GM19025 (cell line): Measurements from ENCODE around the gene UGT1A9.
"Not testable (repeated sequence)": the region's sequence is repeated elsewhere in the genome, so short reads cannot be mapped to it uniquely, and the experiment has no call there.

Experiments used
- ATAC-seq: cut with Tn5 transposase; IDR thresholded peaks from one replicate; pipeline ENCODE4 v1.9.1; 2021; ENCODE audit warnings: mild to moderate bottlenecking, low read depth, moderate library complexity; ENCODE audit not compliant: unreplicated experiment

UGT1A9 gene

DNA sequence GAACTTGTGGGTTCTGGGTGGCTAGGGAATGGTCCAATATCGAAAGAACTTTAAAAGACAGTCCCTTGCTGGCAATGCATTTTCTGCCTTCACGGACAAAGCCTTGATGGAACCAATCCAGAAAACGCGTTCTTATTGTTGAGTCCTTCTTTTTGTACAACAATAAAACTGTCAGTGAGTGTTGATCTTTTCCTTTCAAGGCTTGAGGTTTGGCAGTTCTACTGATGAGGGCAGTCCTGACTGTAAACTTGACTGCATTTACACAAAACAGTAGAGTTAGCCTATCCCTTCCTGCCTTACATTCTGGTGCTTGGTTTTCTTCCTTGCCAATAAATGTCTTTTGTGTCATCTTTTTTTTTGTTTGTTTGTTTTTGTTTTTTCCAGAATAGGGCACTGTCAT lies 7.5 kb downstream of the UGT1A9 start:
- no peak for ATAC-seq

DNA sequence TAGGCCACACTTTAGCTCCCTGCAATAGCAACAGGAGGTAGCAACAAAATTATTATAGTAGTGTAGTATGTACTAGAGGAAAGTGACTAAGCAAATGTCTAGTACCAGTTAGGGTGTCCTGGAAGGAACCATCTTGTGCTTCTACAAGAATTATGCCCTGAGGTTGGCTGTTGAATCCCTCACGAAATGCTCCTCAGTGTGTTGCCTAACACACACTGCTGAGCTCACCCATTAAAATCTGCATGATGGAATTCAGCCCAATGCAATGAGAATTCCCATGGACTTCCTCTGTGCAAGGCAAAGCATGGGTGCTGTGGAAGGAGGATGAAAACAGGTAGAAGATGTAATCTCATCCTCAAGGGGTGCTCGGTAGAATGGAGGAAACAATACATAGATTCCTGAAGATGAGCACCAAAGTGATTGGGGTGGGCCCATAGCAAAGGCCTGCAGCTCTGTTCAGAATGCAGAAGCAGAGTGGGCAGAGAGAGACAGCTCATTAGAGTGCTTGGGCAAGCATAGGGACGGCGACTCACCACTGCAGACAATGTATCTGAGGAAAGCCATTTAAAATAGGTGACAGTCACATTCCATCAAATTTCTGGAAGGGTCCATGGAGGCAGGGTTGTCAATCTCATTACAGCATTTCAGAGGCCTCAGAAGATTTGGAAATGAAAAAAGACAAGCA lies 8.8 kb downstream of the UGT1A9 start:
- no peak for ATAC-seq

DNA sequence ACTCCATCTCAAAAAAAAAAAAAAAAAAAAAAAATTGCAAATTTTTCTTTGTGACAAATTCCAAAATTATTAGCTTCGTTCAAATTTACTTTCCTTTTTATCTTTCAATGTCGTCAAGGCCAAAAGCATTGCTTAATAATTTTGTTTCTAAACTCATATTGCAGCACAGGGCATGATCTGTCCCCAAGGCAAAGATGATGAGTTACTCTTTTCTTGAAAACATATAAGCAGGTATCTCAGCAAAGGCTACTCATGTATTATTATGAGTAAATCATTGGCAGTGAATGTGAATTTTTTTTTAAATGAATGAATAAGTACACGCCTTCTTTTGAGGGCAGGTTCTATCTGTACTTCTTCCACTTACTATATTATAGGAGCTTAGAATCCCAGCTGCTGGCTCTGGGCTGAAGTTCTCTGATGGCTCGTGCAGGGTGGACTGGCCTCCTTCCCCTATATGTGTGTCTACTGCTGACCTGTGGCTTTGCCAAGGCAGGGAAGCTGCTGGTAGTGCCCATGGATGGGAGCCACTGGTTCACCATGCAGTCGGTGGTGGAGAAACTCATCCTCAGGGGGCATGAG lies 9.9 kb downstream of the UGT1A9 start, which contains the start of gene UGT1A7:
TSS of gene UGT1A7 (plus strand) at position 381 of the 579 bp plus-strand sequence. CDS start at position 418, 37 bp downstream.
- no peak for ATAC-seq

DNA sequence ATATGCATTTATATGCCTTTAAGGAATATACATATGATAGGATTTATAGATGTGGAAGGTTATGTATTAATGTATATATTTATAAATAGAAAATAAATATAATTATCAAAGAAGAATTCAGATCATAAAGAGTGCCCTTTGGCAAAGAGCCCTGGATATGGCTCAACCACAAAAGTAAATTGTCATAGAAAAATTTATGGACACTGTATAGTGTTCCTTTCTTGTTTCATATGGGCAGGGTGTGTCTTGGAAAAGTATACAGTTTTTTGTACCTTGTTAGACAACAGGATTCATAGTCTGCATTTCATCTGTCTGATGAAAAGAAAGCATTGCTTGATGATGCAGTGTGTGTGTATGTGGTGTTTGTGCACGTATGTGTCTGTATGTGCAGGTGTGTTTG lies 12.9 kb downstream of the UGT1A9 start:
- ATAC-seq: no peak

DNA sequence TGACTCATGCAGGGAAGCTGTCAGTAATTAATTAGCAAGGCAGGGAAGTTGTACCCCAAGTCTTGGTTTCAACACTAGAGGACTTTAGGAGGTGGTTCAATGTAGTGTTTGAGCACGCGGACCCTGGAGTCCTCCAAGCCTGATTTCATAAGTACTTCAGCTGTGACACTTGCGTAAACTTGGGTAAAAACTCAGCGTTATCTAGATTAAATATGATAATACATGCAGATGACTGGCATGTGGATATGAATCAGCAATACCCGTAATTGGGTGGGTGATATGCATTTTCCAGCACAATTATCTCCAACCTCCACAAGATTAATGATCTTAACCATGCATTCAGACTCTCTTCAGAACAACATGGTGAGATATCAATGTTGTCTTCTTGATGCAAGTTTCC lies 15.2 kb downstream of the UGT1A9 start:
- no peak for ATAC-seq

DNA sequence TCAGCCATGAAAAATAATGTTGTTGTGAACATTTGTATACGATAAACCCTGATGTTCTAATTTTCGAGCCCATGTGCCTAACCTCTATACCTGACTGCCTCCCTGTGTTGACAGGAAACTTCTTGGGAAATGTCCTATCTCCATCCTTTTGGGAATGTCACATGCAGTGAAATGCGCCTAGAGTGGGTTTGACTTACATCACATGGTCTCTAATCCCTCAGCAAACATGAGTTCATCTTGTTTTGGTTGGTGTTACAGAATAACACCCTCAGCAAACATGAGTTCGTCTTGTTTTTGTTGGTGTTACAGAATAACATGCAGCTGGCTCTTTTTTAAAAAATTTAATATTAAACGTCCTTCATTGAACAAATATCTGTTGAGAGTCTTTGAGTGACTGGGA lies 16.6 kb downstream of the UGT1A9 start:
- no peak for ATAC-seq

DNA sequence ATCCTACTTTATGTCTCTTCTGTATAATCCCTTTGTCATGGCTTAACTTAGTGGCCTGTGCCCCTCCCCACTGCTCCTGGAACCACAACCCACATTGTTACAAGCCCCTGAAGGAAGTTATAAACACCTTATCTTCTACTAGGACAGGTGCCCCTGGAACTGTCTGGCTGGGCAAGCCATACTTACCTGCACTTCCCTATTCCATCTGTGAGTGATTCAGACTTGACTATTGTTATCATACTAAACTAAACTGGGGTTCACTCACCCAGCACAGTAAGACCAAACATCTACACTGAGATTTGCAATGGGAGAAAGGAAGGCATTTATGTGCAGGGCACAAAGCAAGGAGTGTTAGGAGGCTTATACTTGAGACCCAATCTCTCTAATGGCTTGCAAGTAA lies 17.3 kb downstream of the UGT1A9 start:
- no peak for ATAC-seq

DNA sequence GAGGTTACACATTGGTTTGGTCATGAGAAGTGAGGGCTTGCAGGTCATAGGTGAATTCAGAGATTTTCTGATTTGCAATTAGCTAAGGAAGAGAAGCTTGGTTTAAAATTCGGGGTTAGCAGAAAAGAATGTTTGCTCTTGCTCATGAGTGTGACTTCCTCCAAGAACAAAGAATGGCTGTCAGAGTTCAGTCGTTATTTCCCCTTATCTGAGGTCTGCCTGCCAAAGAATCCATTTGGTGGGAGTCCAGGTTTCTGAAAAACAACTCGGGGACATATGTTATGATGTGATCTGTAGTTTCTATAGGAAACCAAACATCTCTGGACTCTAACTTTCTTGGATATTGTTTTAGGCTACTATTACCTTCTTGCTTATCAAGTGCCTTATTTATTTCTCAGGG lies 17.8 kb downstream of the UGT1A9 start:
- no peak for ATAC-seq

DNA sequence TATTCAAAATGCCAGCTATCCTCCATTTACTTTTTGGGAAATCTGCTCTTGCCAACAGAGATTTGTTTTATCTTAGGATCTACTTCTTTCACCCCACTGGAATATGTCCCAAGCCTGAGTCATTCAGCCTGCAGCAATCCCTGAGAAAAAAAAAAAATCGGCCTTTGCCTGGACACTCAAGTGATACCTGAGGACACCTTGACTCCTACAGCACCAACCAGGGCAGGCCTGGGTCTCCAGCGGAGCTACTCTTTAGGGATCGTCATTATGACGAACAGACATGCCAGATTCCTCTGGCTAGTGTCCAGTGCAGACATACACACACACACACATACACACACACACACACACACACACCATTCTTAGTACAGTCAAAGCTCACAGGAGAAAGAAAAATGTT lies 18.7 kb downstream of the UGT1A9 start:
- ATAC-seq: no peak

DNA sequence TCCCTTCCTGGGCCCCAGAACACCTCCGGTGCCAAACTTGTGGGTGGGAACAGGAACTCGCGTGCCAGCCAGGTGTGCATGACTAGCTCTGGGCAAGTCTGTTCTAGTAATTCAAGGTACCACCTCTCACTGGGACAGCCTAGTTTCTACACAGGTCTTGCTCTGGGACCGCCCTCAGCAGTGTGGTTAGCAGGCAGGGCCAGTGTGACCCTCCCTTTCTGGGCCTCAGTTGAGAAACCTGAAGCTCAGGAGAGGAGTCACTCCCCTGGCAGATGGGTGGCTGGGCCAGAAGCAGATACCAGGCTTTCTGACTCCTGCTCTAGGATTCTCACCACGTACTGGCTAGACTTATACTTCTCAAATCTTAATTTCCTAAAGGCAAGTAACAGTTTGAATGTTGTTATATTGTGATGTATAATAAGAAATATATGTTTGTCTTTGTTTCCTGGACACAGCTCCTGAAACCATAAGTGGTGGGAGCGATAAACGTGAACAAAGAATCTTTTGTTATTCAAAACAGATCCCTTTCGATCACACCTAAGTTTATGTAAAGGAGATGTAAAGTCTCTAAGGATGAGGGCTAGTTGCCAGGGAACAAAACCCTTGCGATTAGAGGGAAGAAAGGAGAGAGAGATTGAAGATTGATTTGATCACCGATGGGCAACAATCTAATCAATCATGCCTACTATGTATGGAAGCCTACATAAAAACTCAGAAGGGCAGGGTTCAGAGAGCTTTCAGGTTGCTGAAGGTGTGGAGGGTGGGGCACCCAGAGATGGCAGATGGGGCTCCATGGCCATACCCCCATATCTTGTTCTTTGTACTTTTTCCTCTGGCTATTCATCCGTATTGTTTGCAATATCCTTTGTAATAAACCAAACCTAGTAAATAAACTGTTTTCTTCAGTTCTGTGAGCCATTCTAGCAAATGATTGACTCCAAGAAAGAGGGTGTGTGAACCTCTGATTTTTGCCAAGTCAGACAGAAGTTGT lies 20.0 kb downstream of the UGT1A9 start:
- no peak for ATAC-seq

DNA sequence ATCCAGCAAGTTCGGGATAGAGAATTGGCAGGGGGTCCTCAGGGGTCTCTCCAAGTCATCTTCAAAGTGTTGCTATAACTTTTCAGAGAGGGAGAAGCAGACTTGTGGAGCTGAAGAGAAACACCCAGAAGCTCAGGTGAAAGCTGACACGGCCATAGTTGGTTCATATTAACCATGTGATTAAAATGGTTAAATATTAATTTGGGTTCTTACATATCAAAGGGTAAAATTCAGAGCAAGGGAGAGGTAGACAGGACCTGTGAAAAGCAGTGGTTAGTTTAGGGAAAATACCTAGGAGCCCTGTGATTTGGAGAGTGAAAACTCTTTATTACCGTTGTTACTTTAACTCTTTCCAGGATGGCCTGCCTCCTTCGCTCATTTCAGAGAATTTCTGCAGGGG lies 20.9 kb downstream of the UGT1A9 start, which contains the start of gene UGT1A6:
TSS of gene UGT1A6 (plus strand) at position 243 of the 400 bp plus-strand sequence. CDS start at position 358, 115 bp downstream.
- ATAC-seq: no peak

DNA sequence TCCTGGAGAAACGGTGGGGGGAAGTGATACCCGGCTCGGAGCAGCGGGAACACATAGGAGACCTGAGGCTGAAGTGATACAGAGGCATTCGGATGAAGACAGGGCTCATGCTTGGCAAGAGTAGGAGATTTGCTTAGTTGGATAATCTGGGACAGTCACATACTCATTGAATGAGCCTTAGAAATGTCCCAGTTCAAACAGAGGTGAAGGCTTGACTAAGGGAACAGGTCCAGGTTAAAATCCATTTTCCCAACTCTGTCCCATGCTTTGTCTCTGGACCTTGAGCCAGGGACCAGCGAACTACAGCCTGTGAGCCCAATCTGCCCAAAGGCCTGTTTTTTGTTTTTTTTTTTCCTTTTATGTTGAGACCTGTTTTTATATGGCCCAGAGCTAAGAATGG lies 22.3 kb downstream of the UGT1A9 start:
- no peak for ATAC-seq

DNA sequence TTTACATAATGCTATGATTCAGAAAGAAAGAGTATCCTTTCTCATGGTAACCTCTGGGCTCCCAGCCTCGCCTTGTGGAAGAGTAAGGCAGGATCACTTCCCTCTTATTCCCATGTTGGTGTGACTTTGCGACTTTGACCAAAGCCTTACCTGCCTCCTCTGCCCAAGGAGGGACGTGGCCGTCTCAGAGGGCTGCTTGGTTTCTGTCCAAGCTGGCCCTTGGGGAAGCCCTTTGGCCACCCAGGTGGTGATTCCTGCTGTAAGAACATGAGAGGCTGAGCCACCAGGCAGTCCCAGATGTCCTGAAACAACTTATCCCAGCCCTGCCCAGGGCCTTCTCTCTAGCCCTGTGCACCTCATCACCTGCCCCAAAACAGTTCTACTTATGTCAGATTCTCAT lies 27.0 kb downstream of the UGT1A9 start:
- ATAC-seq: no peak

DNA sequence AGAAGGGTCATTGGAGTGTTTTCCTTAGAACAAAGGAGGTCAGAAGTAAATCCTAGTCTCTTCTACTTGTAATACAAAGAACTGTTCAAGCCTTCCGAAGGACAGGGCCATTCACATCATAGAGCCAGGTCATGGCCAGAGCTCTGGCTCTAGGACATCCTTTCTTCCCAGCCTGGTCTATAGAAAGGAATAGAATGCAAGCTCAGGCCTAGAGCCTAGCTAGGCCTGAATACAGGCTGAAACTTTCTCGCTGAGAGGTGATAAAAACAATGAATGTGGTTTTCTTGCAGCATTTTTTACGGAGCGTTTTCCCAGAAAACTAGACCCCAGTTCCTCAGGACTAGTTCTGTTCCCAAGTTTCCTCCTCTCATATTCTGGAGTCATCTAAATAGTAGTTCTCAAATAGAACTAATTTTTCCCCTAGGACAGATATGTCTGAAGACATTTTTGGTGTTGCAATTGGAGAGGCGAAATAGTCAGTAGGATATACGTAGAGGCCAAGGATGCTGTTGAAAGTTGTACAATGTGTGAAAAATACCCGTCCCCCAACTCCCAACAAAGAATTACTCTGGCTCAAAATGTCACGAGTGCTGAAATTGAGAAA lies 27.8 kb downstream of the UGT1A9 start:
- ATAC-seq: no peak

DNA sequence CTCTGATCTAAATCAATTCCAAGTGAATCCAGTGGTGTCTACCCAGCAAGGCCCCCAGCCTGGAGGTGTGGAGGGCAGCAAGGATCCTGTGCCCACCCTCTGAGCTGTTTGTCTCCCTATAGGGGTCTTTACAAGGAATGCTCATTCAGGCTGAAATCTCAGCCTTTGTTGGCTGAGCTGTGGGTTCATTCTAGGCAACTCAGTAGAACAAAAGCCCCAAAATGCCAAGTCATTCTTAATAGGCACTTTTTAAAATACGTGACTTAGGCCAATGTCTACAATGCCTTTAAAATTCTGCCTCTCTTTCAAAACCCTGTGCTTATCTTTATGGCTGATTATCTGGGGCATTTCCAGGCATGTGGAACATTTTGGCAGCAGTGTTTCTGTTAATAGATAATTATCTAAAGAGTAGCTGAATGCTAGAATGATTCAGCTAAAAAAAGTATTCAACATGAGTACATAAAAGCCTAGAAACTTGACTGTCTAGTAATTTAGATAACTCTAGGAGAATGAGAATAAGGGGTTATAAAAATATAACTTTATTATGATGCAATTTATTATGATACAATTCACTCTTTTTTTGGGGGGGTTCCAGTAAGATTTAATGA lies 28.4 kb downstream of the UGT1A9 start:
- no peak for ATAC-seq

DNA sequence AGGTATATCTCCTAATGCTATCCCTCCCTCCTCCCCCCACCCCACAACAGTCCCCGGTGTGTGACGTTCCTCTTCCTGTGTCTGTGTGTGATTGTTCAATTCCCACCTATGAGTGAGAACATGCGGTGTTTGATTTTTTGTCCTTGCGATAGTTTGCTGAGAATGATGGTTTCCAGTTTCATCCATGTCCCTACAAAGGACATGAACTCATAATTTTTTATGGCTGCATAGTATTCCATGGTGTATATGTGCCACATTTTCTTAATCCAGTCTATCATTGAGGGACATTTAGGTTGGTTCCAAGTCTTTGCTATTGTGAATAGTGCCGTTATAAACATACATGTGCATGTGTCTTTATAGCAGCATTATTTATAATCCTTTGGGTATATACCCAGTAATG lies 29.1 kb downstream of the UGT1A9 start:
- ATAC-seq: not testable (repeated sequence)

DNA sequence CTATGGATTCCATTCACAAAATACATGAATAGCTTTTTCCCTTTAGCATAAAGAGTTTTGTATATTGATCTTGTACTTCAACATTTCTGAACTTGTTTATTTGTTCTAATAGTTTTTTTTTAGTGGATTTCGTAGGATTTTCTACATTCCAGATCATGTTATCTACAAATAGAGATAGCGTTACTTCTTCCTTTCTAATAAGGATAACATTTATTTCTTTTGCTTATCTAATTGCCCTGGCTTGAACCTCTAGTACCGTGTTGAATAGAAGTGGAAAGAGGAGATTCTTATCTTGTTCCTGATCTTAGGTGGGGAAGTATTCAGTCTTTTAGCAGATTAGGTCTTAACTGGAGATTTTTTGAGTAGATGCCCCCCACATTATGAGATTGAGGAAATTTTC lies 30.5 kb downstream of the UGT1A9 start:
- no peak for ATAC-seq

DNA sequence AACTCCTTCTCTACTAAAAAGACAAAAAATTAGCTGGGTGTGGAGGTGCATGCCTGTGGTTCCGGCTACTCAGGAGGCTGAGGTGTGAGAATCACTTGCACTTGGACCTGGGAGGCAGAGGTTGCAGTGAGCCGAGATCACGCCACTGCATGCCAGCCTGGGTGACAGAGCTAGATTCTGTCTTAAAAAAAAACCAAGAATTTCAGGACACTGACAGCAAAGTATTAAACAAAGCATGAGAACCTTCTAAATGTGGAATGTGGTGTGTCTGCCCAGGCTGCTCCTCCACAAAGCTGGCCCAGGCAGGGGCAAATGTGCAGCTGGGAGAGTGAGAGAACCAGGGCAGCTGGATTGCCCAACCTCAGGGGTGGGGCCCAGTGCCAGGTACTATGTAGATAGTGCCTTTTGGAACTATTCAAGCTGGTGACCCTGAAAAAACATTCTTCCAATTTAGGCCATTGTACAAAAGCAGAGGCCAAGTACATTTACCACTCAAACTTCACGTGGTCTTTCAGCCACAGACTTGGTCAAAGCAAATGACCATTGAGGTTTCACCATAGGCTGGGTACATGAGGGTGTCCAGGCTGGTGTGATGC lies 34.3 kb downstream of the UGT1A9 start:
- ATAC-seq: no peak

DNA sequence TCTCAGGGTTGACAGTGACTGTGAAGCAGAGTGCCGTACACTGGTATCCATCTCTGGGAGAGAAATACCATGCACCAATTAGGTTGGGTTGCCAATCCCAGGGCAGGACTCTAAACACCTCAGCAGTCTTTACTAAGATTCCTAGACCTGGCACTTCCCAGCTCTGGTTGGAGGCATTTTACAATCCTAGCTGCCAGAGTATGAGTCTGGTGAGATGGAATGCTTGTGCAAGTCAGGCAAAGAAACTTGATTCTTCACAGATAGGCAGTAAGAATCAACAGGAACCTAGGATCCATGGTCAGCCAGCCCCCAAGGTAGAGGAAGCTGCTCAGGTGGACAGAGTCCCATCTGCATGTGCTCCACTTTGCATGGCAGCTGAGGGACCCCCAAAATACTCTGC lies 35.0 kb downstream of the UGT1A9 start:
- ATAC-seq: no peak
